Measurements from ENCODE around the gene WDR75. TPM values are rescaled to one million over a fixed set of nuclear protein-coding genes. Genes with fewer than 3 reads are reported as not detected.

Gene WDR75
- total RNA-seq (2022; extraction: Qiagen RNA extraction; ENCODE audit: low read depth): 23.9 to 57.1 TPM (median 43.5 TPM) in 5 replicates

GRCh38 chr2:189440947-189441708 is at the start of gene WDR75:
WDR75 (plus strand) TSS chr2:189441474; CDS start chr2:189441493, 19 bp downstream.

Other genes with a start within 250 kb of the WDR75 start
- 2.1 to 4.2 TPM (median 3.3 TPM) in 5 replicates for gene SLC40A1, start 139.3 kb downstream of the WDR75 start, total RNA-seq (2022; extraction: Qiagen RNA extraction; ENCODE audit: low read depth)
- gene ASNSD1, start 220.0 kb downstream of the WDR75 start, total RNA-seq (2022; extraction: Qiagen RNA extraction; ENCODE audit: low read depth): 27.1 to 41.2 TPM (median 36.4 TPM) in 5 replicates
- 0.97 to 1.9 TPM (median 1.1 TPM) in 5 replicates for gene ANKAR, start 233.2 kb downstream of the WDR75 start, total RNA-seq (2022; extraction: Qiagen RNA extraction; ENCODE audit: low read depth)